Loucy (cell line): ENCODE data around the gene EIF2B1.

Experiments used
- EZH2phosphoT487 ChIP-seq: fragments of 200-600 bp; IDR thresholded peaks from 2 replicates; pipeline ENCODE4 v1.6.1; 2018; ENCODE audit warnings: antibody characterized with exemption, mild to moderate bottlenecking, moderate library complexity, borderline replicate concordance
- TF ChIP-seq, protein P1 (sequence below): fragments of 200-600 bp; sonication (generic); conservative IDR thresholded peaks from 2 replicates; pipeline ENCODE4 v1.5.1; 2014; ENCODE audit warnings: mild to moderate bottlenecking, antibody characterized with exemption, low read length

DNA sequence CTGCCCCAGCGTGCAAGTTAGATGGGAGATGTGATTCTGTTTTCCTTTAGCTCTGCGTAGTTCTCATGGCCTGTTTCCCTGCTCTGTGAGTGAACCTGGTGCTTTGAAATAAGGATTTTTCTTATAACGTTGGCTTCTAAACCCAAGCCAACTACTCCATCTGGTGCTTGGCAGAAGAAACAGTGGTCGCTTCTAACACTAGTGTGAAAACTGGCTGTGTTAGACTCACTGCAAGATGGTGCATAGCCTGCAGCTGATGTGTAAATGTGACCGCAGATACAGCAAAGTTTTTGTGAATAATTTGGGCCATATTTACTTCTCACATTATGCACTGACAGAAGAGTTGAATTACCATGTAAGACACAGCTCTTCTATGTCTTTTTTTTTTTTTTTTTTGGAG is 12.4 kb upstream of the EIF2B1 start:
- TF ChIP-seq, protein P1, sequence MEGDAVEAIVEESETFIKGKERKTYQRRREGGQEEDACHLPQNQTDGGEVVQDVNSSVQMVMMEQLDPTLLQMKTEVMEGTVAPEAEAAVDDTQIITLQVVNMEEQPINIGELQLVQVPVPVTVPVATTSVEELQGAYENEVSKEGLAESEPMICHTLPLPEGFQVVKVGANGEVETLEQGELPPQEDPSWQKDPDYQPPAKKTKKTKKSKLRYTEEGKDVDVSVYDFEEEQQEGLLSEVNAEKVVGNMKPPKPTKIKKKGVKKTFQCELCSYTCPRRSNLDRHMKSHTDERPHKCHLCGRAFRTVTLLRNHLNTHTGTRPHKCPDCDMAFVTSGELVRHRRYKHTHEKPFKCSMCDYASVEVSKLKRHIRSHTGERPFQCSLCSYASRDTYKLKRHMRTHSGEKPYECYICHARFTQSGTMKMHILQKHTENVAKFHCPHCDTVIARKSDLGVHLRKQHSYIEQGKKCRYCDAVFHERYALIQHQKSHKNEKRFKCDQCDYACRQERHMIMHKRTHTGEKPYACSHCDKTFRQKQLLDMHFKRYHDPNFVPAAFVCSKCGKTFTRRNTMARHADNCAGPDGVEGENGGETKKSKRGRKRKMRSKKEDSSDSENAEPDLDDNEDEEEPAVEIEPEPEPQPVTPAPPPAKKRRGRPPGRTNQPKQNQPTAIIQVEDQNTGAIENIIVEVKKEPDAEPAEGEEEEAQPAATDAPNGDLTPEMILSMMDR, result no peak
- no peak for TF ChIP-seq EZH2phosphoT487
